Fibroblast of lung (primary cell): ENCODE measurements around the gene SHISAL1. TPM values are rescaled to one million over a fixed set of nuclear protein-coding genes. Genes with fewer than 3 reads are reported as not detected.

Experiments used
- DNase-seq, 2 donors: peaks; one replicate each; pipeline versions ENCODE4 v3.0.0 to v3.0.0-alpha.2; 2010; ENCODE audit warnings: low read depth in 2 of 2
- H2AFZ ChIP-seq: 2 replicates; pipeline ENCODE4 v1.5.1; 2012; ENCODE audit warnings: low read length, control low read depth, inconsistent platforms
- H3K27ac ChIP-seq: 2 replicates; pipeline ENCODE4 v1.5.1; 2011; ENCODE audit warnings: low read length, control low read depth; ENCODE audit not compliant: insufficient read depth
- H3K27me3 ChIP-seq: 2 replicates; pipeline ENCODE4 v1.5.1; 2011; ENCODE audit warnings: mild to moderate bottlenecking, low read length; ENCODE audit not compliant: control insufficient read depth, insufficient read depth
- H3K36me3 ChIP-seq: 2 replicates; pipeline ENCODE4 v1.5.1; 2011; ENCODE audit warnings: low read length; ENCODE audit not compliant: control insufficient read depth, insufficient read depth
- H3K4me1 ChIP-seq: 2 replicates; pipeline ENCODE4 v1.5.1; 2011; ENCODE audit warnings: low read length; ENCODE audit not compliant: control insufficient read depth, insufficient read depth; ENCODE audit errors: extremely low read depth
- H3K4me2 ChIP-seq: 2 replicates; pipeline ENCODE4 v1.5.1; 2011; ENCODE audit warnings: low read length, control low read depth; ENCODE audit not compliant: insufficient read depth; ENCODE audit errors: extremely low read depth
- H3K4me3 ChIP-seq, 4 experiments: fragments of 200-600 bp in 1 of 4; sonication (generic) in 1 of 4; replicated peaks in 1 of 4; 2 replicates each; pipeline ENCODE4 v1.5.1; 2011 to 2016; ENCODE audit warnings: low read length in 4 of 4, low read depth in 3 of 4, mild to moderate bottlenecking in 3 of 4, control low read depth in 2 of 4, inconsistent platforms in 1 of 4, mixed read lengths in 1 of 4; ENCODE audit not compliant: insufficient read depth in 1 of 4; ENCODE audit errors: control extremely low read depth in 1 of 4
- H3K79me2 ChIP-seq: 2 replicates; pipeline ENCODE4 v1.5.1; 2012; ENCODE audit warnings: mild to moderate bottlenecking, low read length, inconsistent platforms; ENCODE audit not compliant: control insufficient read depth, insufficient read depth
- H3K9ac ChIP-seq: 2 replicates; pipeline ENCODE4 v1.5.1; 2011; ENCODE audit warnings: mild to moderate bottlenecking, low read length, control low read depth; ENCODE audit not compliant: insufficient read depth
- H3K9me3 ChIP-seq: 2 replicates; pipeline ENCODE4 v1.5.1; 2012; ENCODE audit warnings: low read depth, low read length; ENCODE audit not compliant: control insufficient read depth, insufficient read depth
- H4K20me1 ChIP-seq: 2 replicates; pipeline ENCODE4 v1.5.1; 2011; ENCODE audit warnings: low read length; ENCODE audit not compliant: control insufficient read depth, insufficient read depth; ENCODE audit errors: extremely low read depth
- EZH2 ChIP-seq: IDR thresholded peaks from 2 replicates; pipeline ENCODE4 v1.5.1; 2012; ENCODE audit warnings: low read length, control low read depth, mild to moderate bottlenecking; ENCODE audit errors: missing control alignments
- polyA plus RNA-seq, 2 donors: library from polyadenylated mRNA; depleted of rRNA in 1 of 2; stranded (reverse) in 1 of 2; unstranded in 1 of 2; fragments of >200 nt; gene quantifications; 2 replicates each; pipeline ENCODE4 v1.2.1, GENCODE V29; 2011 to 2012; ENCODE audit warnings: missing spikeins in 1 of 2
- total RNA-seq: library from RNA; depleted of rRNA; stranded (reverse); fragments of >200 nt; gene quantifications from 2 replicates; pipeline ENCODE4 v1.2.1, GENCODE V29; 2014
- TF ChIP-seq, protein P1 (sequence below), 2 donors: IDR thresholded peaks in 1 of 2; conservative IDR thresholded peaks in 1 of 2; 1 replicate in 1 of 2; 2 replicates in 1 of 2; pipeline ENCODE4 v1.5.1; 2011 to 2012; ENCODE audit warnings: low read length in 2 of 2, control low read depth in 1 of 2, inconsistent platforms in 1 of 2, low read depth in 1 of 2, mild to moderate bottlenecking in 1 of 2

The SHISAL1 gene
- total and polyA plus RNA-seq, 2 donors (not counting 1 experiment from before 2014, with no cell fraction given): 0.73 to 3.5 TPM

DNA sequence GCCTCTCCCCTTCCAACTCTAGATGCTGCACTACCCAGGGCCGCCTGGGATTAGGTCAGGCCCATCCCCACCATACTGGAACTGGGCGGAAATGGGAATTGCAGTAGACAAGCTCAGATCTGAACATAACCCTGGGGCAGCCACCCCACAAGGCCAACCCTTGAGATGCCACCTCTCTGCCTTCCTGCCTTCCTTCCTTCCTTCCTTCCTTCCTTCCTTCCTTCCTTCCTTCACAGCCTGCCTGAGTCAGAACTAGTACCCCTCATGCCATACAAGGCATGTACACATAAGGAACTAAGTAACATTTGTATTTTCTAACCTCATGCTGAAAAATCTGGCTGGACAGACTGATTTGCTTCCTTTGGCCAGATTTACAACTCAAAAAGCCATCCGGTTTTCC is 28.0 kb downstream of the SHISAL1 start:
- no peak overlapping the region for H3K9ac ChIP-seq
- no peak overlapping the region for H3K4me3 ChIP-seq
- TF ChIP-seq, protein P1, sequence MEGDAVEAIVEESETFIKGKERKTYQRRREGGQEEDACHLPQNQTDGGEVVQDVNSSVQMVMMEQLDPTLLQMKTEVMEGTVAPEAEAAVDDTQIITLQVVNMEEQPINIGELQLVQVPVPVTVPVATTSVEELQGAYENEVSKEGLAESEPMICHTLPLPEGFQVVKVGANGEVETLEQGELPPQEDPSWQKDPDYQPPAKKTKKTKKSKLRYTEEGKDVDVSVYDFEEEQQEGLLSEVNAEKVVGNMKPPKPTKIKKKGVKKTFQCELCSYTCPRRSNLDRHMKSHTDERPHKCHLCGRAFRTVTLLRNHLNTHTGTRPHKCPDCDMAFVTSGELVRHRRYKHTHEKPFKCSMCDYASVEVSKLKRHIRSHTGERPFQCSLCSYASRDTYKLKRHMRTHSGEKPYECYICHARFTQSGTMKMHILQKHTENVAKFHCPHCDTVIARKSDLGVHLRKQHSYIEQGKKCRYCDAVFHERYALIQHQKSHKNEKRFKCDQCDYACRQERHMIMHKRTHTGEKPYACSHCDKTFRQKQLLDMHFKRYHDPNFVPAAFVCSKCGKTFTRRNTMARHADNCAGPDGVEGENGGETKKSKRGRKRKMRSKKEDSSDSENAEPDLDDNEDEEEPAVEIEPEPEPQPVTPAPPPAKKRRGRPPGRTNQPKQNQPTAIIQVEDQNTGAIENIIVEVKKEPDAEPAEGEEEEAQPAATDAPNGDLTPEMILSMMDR (conservative IDR thresholded peaks at IDR 0.05 in 1 of 2, IDR thresholded peaks at IDR 0.05 in 1 of 2; ENCODE audit: low read depth in 1 of 2, low read length in 2 of 2): no peak
- TF ChIP-seq EZH2: no peak
- H3K36me3 ChIP-seq: no peaks in the 10 kb centered on the region
- H3K9me3 ChIP-seq: no peaks in the 10 kb centered on the region
- DNase-seq: no peak
- no peak overlapping the region for H2AFZ ChIP-seq
- no peaks in the 10 kb centered on the region for H4K20me1 ChIP-seq
- H3K4me2 ChIP-seq: no peak overlapping the region
- no peak overlapping the region for H3K27ac ChIP-seq
- H3K79me2 ChIP-seq: no peaks in the 10 kb centered on the region
- H3K4me1 ChIP-seq: peaks cover 5% of the 10 kb centered on the region
- H3K27me3 ChIP-seq: no peaks in the 10 kb centered on the region

DNA sequence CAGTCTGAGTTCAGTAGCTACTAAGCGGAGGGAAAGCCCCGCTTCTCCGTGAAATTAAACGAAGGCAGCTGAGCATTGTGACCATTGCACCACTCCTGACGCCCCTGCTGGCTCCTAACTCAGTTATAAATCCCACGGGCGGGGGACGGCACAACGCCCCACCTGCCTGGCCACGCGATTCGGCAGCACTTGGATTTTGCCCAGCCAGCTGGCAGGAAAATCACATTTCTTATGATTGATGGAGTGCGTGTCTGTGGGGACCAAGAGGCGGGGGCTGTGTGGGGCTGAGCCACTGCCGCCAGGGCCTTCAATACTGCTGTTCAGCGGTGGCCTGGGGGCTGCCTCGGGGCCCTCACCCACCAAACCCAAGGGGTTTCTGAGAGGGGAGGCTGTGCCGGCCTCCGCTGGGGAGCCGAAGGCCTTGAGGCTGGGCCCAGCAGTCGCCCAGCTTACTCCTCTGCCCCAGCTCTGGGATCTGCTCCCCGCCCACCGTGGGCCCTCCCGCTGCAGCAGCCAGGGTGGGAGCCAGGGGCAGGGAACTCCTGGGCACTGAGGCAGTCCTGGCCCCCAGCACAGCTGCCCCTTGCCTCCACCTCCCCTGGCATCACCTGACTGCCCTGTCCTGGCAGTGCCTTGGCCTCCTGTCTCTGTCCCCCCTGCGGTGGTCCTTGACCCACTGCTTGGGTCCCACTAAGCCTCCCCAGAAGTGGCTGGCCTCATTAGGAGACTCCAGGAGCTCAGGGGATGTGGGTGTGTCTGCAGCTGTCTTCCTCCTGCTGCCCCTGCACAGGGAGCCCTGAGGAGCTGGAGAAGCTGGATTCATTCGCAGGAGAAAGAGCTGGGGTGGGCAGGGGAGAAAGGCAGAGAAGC is 30.7 kb downstream of the SHISAL1 start:
- Histone ChIP-seq H3K4me3 (no peak overlapping the region), H3K79me2 (no peaks in the 10 kb centered on the region), H2AFZ (no peak overlapping the region), H4K20me1 (no peaks in the 10 kb centered on the region), H3K27me3 (no peaks in the 10 kb centered on the region), H3K4me1 (no peaks in the 10 kb centered on the region), H3K4me2 (no peak overlapping the region), H3K9ac (no peak overlapping the region), H3K27ac (no peak overlapping the region), H3K36me3 (no peaks in the 10 kb centered on the region), H3K9me3 (no peaks in the 10 kb centered on the region)
- DNase-seq: no peak
- TF ChIP-seq, protein P1 (conservative IDR thresholded peaks at IDR 0.05 in 1 of 2, IDR thresholded peaks at IDR 0.05 in 1 of 2; ENCODE audit: low read depth in 1 of 2, low read length in 2 of 2): no peak
- TF ChIP-seq EZH2: no peak

DNA sequence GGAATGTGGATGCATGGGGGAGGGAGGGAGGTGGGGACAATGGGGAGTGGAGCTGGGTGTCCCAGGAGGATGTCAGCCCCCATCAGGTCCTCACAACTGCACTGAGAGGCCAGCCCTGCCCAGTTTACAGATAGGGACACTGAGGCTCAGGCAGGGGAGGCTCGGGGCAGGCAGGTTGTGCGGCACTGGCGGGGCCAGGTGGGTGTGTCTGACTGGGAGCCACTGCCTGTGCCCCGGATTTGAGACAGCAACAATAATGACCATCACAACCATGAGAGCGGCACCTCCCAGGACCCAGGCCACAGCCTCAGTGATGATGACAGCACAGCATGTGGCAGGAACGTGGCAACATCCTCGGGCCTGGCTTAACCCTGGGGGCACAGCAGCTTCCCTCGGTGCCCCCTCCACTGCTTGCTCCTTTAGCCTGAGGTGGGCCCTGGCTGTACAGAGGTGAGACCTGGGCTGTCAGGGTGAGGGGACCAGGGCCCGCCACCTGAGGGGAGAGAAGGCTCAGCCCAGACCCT is 32.0 kb downstream of the SHISAL1 start:
- H2AFZ ChIP-seq: no peak overlapping the region
- no peaks in the 10 kb centered on the region for H3K27me3 ChIP-seq
- H3K36me3 ChIP-seq: no peaks in the 10 kb centered on the region
- H3K4me2 ChIP-seq: no peak overlapping the region
- DNase-seq: no peak
- H4K20me1 ChIP-seq: no peaks in the 10 kb centered on the region
- no peaks in the 10 kb centered on the region for H3K9me3 ChIP-seq
- no peak overlapping the region for H3K27ac ChIP-seq
- TF ChIP-seq EZH2: no peak
- TF ChIP-seq, protein P1 (conservative IDR thresholded peaks at IDR 0.05 in 1 of 2, IDR thresholded peaks at IDR 0.05 in 1 of 2; ENCODE audit: low read depth in 1 of 2, low read length in 2 of 2): no peak
- no peak overlapping the region for H3K9ac ChIP-seq
- no peaks in the 10 kb centered on the region for H3K4me1 ChIP-seq
- no peaks in the 10 kb centered on the region for H3K79me2 ChIP-seq
- H3K4me3 ChIP-seq: no peak overlapping the region
